Measurements from ENCODE around the gene MRPL53. TPM values are rescaled to one million over a fixed set of nuclear protein-coding genes. Genes with fewer than 3 reads are reported as not detected.
A peak's percentile ranks its signal among the peaks of the same experiment; 100 is the strongest.

Gene MRPL53
- total and polyA plus RNA-seq, 2 of the 13 experiments (the other 11 are each of a cell fraction or from before 2014, with no cell fraction given), result 34.3 to 51.9 TPM

DNA sequence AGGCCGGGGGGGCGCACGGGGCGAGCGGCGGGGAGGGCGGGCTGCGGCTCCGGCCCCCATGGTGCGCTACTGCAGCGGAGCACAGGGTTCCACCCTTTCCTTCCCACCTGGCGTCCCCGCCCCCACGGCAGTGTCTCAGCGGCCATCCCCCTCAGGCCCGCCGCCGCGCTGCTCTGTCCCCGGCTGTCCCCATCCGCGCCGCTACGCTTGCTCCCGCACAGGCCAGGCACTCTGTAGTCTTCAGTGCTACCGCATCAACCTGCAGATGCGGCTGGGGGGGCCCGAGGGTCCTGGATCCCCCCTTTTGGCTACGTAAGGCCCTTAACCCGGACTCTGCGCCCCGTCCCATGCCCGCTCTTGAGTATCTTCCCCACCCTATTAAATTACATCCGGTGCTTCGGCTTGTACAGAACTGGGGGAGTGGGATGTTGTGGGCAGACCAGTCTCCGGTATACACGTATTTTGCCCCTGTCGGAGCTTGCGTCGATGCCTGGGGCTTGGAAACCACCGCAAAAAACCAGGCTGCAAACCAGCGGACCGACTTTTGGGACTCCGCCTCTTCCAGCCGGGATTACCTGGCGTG lies 14.8 kb downstream of the MRPL53 start (continued):
- TF ChIP-seq AHDC1 (CRISPR knock-in tag; IDR thresholded peaks at IDR 0.05; ENCODE audit: borderline replicate concordance) (peak; percentile 50; the same call in 1 of the 2 replicates), ZNF577 (CRISPR knock-in tag; IDR thresholded peaks at IDR 0.05; ENCODE audit: borderline replicate concordance, low read depth) (no peak), ESRRA (CRISPR knock-in tag; IDR thresholded peaks at IDR 0.05; ENCODE audit: low read depth) (0 out of 2 replicates have a peak, but pooled peaks have one; percentile 46), ZNF263 (CRISPR knock-in tag; IDR thresholded peaks at IDR 0.05) (peak; percentile 60; the same call in 1 of the 2 replicates), PHF8 (CRISPR knock-in tag; IDR thresholded peaks at IDR 0.05) (peak; percentile 82), GATAD1 (CRISPR knock-in tag; IDR thresholded peaks at IDR 0.05) (no peak), SIN3A (IDR thresholded peaks at IDR 0.05; ENCODE audit: borderline replicate concordance, low read depth, low read length) (peak; percentile 43; the same call in 1 of the 2 replicates), SSRP1 (CRISPR knock-in tag; IDR thresholded peaks at IDR 0.05) (no peak), ETS1 (CRISPR knock-in tag; IDR thresholded peaks at IDR 0.05) (no peak), ZNF597 (CRISPR knock-in tag; IDR thresholded peaks at IDR 0.05) (no peak), ZNF709 (CRISPR knock-in tag; IDR thresholded peaks at IDR 0.05) (peak; percentile 96), RELA (CRISPR knock-in tag; IDR thresholded peaks at IDR 0.05) (no peak), ZNF335 (CRISPR knock-in tag; IDR thresholded peaks at IDR 0.05) (0 out of 2 replicates have a peak, but pooled peaks have one; percentile 50), ZNF451 (CRISPR knock-in tag; IDR thresholded peaks at IDR 0.05) (peak; percentile 38; the same call in 1 of the 2 replicates)
- TF ChIP-seq, protein P1, sequence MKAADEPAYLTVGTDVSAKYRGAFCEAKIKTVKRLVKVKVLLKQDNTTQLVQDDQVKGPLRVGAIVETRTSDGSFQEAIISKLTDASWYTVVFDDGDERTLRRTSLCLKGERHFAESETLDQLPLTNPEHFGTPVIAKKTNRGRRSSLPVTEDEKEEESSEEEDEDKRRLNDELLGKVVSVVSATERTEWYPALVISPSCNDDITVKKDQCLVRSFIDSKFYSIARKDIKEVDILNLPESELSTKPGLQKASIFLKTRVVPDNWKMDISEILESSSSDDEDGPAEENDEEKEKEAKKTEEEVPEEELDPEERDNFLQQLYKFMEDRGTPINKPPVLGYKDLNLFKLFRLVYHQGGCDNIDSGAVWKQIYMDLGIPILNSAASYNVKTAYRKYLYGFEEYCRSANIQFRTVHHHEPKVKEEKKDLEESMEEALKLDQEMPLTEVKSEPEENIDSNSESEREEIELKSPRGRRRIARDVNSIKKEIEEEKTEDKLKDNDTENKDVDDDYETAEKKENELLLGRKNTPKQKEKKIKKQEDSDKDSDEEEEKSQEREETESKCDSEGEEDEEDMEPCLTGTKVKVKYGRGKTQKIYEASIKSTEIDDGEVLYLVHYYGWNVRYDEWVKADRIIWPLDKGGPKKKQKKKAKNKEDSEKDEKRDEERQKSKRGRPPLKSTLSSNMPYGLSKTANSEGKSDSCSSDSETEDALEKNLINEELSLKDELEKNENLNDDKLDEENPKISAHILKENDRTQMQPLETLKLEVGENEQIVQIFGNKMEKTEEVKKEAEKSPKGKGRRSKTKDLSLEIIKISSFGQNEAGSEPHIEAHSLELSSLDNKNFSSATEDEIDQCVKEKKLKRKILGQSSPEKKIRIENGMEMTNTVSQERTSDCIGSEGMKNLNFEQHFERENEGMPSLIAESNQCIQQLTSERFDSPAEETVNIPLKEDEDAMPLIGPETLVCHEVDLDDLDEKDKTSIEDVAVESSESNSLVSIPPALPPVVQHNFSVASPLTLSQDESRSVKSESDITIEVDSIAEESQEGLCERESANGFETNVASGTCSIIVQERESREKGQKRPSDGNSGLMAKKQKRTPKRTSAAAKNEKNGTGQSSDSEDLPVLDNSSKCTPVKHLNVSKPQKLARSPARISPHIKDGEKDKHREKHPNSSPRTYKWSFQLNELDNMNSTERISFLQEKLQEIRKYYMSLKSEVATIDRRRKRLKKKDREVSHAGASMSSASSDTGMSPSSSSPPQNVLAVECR (CRISPR knock-in tag; IDR thresholded peaks at IDR 0.05; ENCODE audit: borderline replicate concordance), result peak; percentile 88

All from HepG2 (cell line).